PFSK-1 (cell line): Measurements from ENCODE around the gene ADGRL3.

Experiments used
- POLR2AphosphoS5 ChIP-seq: IDR thresholded peaks from 2 replicates; pipeline ENCODE4 v1.6.1; 2012; ENCODE audit warnings: low read depth, mild to moderate bottlenecking, control low read depth, low read length, moderate library complexity
- REST ChIP-seq, 2 experiments: IDR thresholded peaks; 2 replicates each; pipeline versions ENCODE4 v1.6.1 to v1.8.0; 2011 to 2012; ENCODE audit warnings: low read depth in 2 of 2, low read length in 2 of 2, control low read depth in 1 of 2, inconsistent platforms in 1 of 2, mild to moderate bottlenecking in 1 of 2, moderate library complexity in 1 of 2; ENCODE audit not compliant: insufficient read depth in 1 of 2
- SIN3A ChIP-seq: IDR thresholded peaks from 2 replicates; pipeline ENCODE4 v1.6.1; 2012; ENCODE audit warnings: mild to moderate bottlenecking, low read length, moderate library complexity, borderline replicate concordance; ENCODE audit not compliant: insufficient read depth
- TAF1 ChIP-seq: IDR thresholded peaks from 2 replicates; pipeline ENCODE4 v1.6.1; 2012; ENCODE audit warnings: low read length, control low read depth, borderline replicate concordance; ENCODE audit not compliant: insufficient read depth

GRCh38 chr4:61356696-61357095, 156.6 kb downstream of the ADGRL3 start:
- TF ChIP-seq POLR2AphosphoS5 (no peak), REST (IDR thresholded peaks at IDR 0.05; ENCODE audit: insufficient read depth in 1 of 2, low read depth in 2 of 2, low read length in 2 of 2) (no peak), TAF1 (no peak), SIN3A (no peak)
